A549 (cell line): Measurements from ENCODE around the gene GALNTL6. TPM values are rescaled to one million over a fixed set of nuclear protein-coding genes. Genes with fewer than 3 reads are reported as not detected.

Source experiments
- ATAC-seq, 2 experiments: fragments of 200-7000 bp in 1 of 2; fragments of >200 bp in 1 of 2; cut with Nextera tagmentation in 1 of 2; cut with Tn5 transposase in 1 of 2; 3 replicates each; pipeline versions ENCODE4 v1.8.0 to v1.9.1; 2018 to 2020; ENCODE audit warnings: mild to moderate bottlenecking in 1 of 2, moderate library complexity in 1 of 2
- CTCF ChIA-PET: fragments of 300-600 bp; sonication (Branson Sonifier 250); formaldehyde crosslinking; extraction: SDS; loops from one replicate; lab custom pipeline; 2021; ENCODE audit warnings: antibody characterized with exemption, inconsistent platforms; lab: Yijun Ruan, JAX
- POLR2A ChIA-PET: fragments of 350-600 bp; formaldehyde crosslinking; extraction: SDS; loops from one replicate; lab custom pipeline; 2021; ENCODE audit warnings: antibody characterized with exemption, inconsistent platforms; lab: Yijun Ruan, JAX
- DNase-seq, 2 experiments: peaks; one replicate each; pipeline versions ENCODE4 v3.0.0 to v3.0.0-alpha.2; 2011 to 2016; ENCODE audit warnings: low read depth in 1 of 2, low spot score in 1 of 2
- FAIRE-seq: peaks from 2 replicates; lab custom pipeline; 2011; peaks lifted over from hg19 to GRCh38; lab: Jason Lieb, UNC
- H3K27ac ChIP-seq, 2 experiments: fragments of >200 bp; sonication (Bioruptor Twin); formaldehyde crosslinking; 3 replicates each; pipeline ENCODE4 v1.5.1; 2016 to 2017
- H3K4me1 ChIP-seq: fragments of >200 bp; sonication (Bioruptor Twin); formaldehyde crosslinking; 3 replicates; pipeline ENCODE4 v1.6.1; 2016
- H3K4me2 ChIP-seq: fragments of >200 bp; sonication (Bioruptor Twin); formaldehyde crosslinking; 3 replicates; pipeline ENCODE4 v1.6.1; 2016
- H3K4me3 ChIP-seq: fragments of >200 bp; sonication (Bioruptor Twin); formaldehyde crosslinking; 3 replicates; pipeline ENCODE4 v1.5.1; 2016
- H3K9me3 ChIP-seq: fragments of >200 bp; sonication (Bioruptor Twin); formaldehyde crosslinking; 3 replicates; pipeline ENCODE4 v1.6.1; 2016
- ATOH8 ChIP-seq: fragments of 250-450 bp; sonication (Bioruptor Pico); IDR thresholded peaks from 2 replicates; pipeline ENCODE4 v1.5.0; 2020; ENCODE audit warnings: low read depth, mild to moderate bottlenecking, moderate library complexity
- CHD2 ChIP-seq: fragments of 150-350 bp; IDR thresholded peaks from 2 replicates; pipeline ENCODE4 v1.6.1; 2014; ENCODE audit warnings: low read length; ENCODE audit not compliant: partially characterized antibody
- CTCF ChIP-seq: fragments of >200 bp; sonication (Bioruptor Twin); formaldehyde crosslinking; IDR thresholded peaks from 3 replicates; pipeline ENCODE4 v1.5.1; 2016
- E2F6 ChIP-seq: IDR thresholded peaks from 2 replicates; pipeline ENCODE4 v1.6.1; 2012; ENCODE audit warnings: low read depth, borderline replicate concordance
- EP300 ChIP-seq, 2 experiments: fragments of >200 bp; sonication (Bioruptor Twin); formaldehyde crosslinking; IDR thresholded peaks; 2 replicates in 1 of 2; 3 replicates in 1 of 2; pipeline ENCODE4 v1.6.1; 2016 to 2017
- FOSB ChIP-seq: fragments of 250-450 bp; sonication (Bioruptor Pico); IDR thresholded peaks from 2 replicates; pipeline ENCODE4 v1.5.0; 2020; ENCODE audit warnings: mild to moderate bottlenecking, moderate library complexity
- HES2 ChIP-seq: fragments of >200 bp; sonication (Bioruptor Twin); formaldehyde crosslinking; IDR thresholded peaks from 2 replicates; pipeline ENCODE4 v1.6.1; 2016
- HOXA7 ChIP-seq: fragments of 250-450 bp; sonication (Bioruptor Pico); IDR thresholded peaks from 2 replicates; pipeline ENCODE4 v1.5.0; 2020; ENCODE audit warnings: mild to moderate bottlenecking, moderate library complexity
- HOXB5 ChIP-seq: fragments of 250-450 bp; sonication (Bioruptor Pico); IDR thresholded peaks from 2 replicates; pipeline ENCODE4 v1.5.0; 2020; ENCODE audit warnings: mild to moderate bottlenecking, moderate library complexity
- KDM5A ChIP-seq: fragments of 200-600 bp; sonication (generic); IDR thresholded peaks from 2 replicates; pipeline ENCODE4 v1.6.1; 2016; ENCODE audit warnings: antibody characterized with exemption, mild to moderate bottlenecking
- MAFK ChIP-seq: fragments of 450-650 bp; IDR thresholded peaks from 2 replicates; pipeline ENCODE4 v1.6.1; 2014; ENCODE audit not compliant: partially characterized antibody
- MAX ChIP-seq: IDR thresholded peaks from 2 replicates; pipeline ENCODE4 v1.6.1; 2012
- MAZ ChIP-seq: fragments of 150-350 bp; IDR thresholded peaks from 2 replicates; pipeline ENCODE4 v1.6.1; 2014; ENCODE audit warnings: antibody characterized with exemption, low read depth, low read length, borderline replicate concordance
- PHF8 ChIP-seq: fragments of 200-600 bp; sonication (generic); IDR thresholded peaks from 2 replicates; pipeline ENCODE4 v1.6.1; 2016; ENCODE audit warnings: low read depth, mild to moderate bottlenecking, antibody characterized with exemption, moderate library complexity, borderline replicate concordance
- RARB ChIP-seq: fragments of 250-450 bp; sonication (Bioruptor Pico); IDR thresholded peaks from 2 replicates; pipeline ENCODE4 v1.8.0; 2021; ENCODE audit warnings: mild to moderate bottlenecking, moderate library complexity
- SMC3 ChIP-seq: fragments of >200 bp; sonication (Bioruptor Twin); formaldehyde crosslinking; IDR thresholded peaks from 3 replicates; pipeline ENCODE4 v1.6.1; 2018; ENCODE audit warnings: inconsistent platforms
- ZNF302 ChIP-seq: fragments of 250-450 bp; sonication (Bioruptor Pico); IDR thresholded peaks from 2 replicates; pipeline ENCODE4 v1.9.0; 2021; ENCODE audit warnings: inconsistent platforms, mild to moderate bottlenecking, moderate library complexity
- WGBS: methylation state at CpG from one replicate; pipeline ENCODE4 v1.1.6; 2017; ENCODE audit errors: missing lambda C conversion rate; 5-methylcytosine and 5-hydroxymethylcytosine counted together
- polyA plus RNA-seq, 4 experiments: library from polyadenylated mRNA; depleted of rRNA in 3 of 4; stranded (reverse); fragments of >200 nt; fragmentation: RNase III in 1 of 4; extraction: RNeasy Plus Mini Kit Qiagen cat#74134 plus additional on column Dnase treatment in 1 of 4; gene quantifications; 2 replicates in 3 of 4; 3 replicates in 1 of 4; pipeline ENCODE4 v1.2.3, GENCODE V29; 2011 to 2017

Gene GALNTL6
- polyA plus RNA-seq, 2 of the 4 experiments (the other 2 are of a cell fraction), result 0.06 to 0.49 TPM

GRCh38 chr4:172865103-172865502 lies 1051.9 kb downstream of the GALNTL6 start:
- POLR2A ChIA-PET, result no interaction called here
- TF ChIP-seq MAFK (peak; percentile 63), MAZ (no peak), ATOH8 (no peak)
- TF ChIP-seq, all 56 proteins: peak for 1
- CTCF ChIA-PET, result no interaction called here
- Histone ChIP-seq H3K4me3 (no peak overlapping the region), H3K4me2 (no peak overlapping the region), H3K27ac (no peak overlapping the region), H3K4me1 (no peaks in the 10 kb centered on the region), H3K9me3 (peaks cover 6% of the 10 kb centered on the region; the same call in 2 of the 3 replicates)
- ATAC-seq (no peak), FAIRE-seq (no peak), DNase-seq (no peak)
- 79% methylated on average over 2 of the region's 2 CpGs for WGBS

- TF ChIP-seq SMC3 (no peak), EP300 (IDR thresholded peaks at IDR 0.05) (no peak), MAFK (no peak), PHF8 (no peak), HOXB5 (CRISPR knock-in tag) (no peak), HOXA7 (no peak), MAX (no peak)
- TF ChIP-seq, all 56 proteins: peak for 0
- FAIRE-seq (no peak), ATAC-seq (no peak), DNase-seq (no peak)
- no peak overlapping the region for H3K27ac ChIP-seq
- ChIA-PET POLR2A (no interaction called here), CTCF (no interaction called here)
- 75% methylated on average over 4 of the region's 4 CpGs for WGBS
- H3K4me3 ChIP-seq, result no peak overlapping the region
- no peak overlapping the region for H3K4me2 ChIP-seq
- H3K9me3 ChIP-seq, result peaks cover 6% of the 10 kb centered on the region; the same call in 2 of the 3 replicates
- H3K4me1 ChIP-seq, result no peaks in the 10 kb centered on the region
Measured at GRCh38 chr4:172865531-172866127, 1052.4 kb downstream of the GALNTL6 start.

- FAIRE-seq, result no peak
- no peak overlapping the region for H3K4me2 ChIP-seq
- WGBS, result 81% methylated on average over 4 of the region's 4 CpGs
- no peak for TF ChIP-seq RARB (CRISPR knock-in tag)
- TF ChIP-seq CTCF, result no peak
- no peak for TF ChIP-seq FOSB (CRISPR knock-in tag)
- no peak for TF ChIP-seq E2F6
- no peak for TF ChIP-seq KDM5A
- no peak for TF ChIP-seq CHD2
- TF ChIP-seq HES2, result no peak
- TF ChIP-seq ZNF302 (CRISPR knock-in tag), result no peak
- ChIA-PET CTCF (interaction anchor here (1.3 kb wide), 1 partner anchor 13 kb away, joined by 3 read pairs; no protein-coding TSS in a partner anchor), POLR2A (no interaction called here)
- H3K4me3 ChIP-seq, result no peak overlapping the region
- no peak overlapping the region for H3K27ac ChIP-seq
- H3K4me1 ChIP-seq, result no peaks in the 10 kb centered on the region
- H3K9me3 ChIP-seq, result peaks cover 6% of the 10 kb centered on the region; the same call in 2 of the 3 replicates
- no peak for DNase-seq
- no peak for ATAC-seq
Measured at GRCh38 chr4:172866421-172866820, 1053.2 kb downstream of the GALNTL6 start.
